Stimulated activated naive CD8-positive, alpha-beta T cell treated with anti-CD3 and anti-CD28 coated beads, Interleukin-15, Interleukin-2, amounts not matched to agents 100 ng/mL and 50 ng/mL, for 24 hours (primary cell): Measurements from ENCODE around the gene SLC1A6.
"Not testable (repeated sequence)": the region's sequence is repeated elsewhere in the genome, so short reads cannot be mapped to it uniquely, and the experiment has no call there.

Experiments used
- H3K27ac Mint-ChIP-seq: one replicate; pipeline ENCODE4 v1.8.0; 2021; ENCODE audit warnings: mild to moderate bottlenecking, mixed read lengths
- H3K27me3 Mint-ChIP-seq: one replicate; pipeline ENCODE4 v1.8.0; 2021; ENCODE audit warnings: mixed read lengths
- H3K36me3 Mint-ChIP-seq: one replicate; pipeline ENCODE4 v1.8.0; 2021; ENCODE audit warnings: low read depth, mixed read lengths
- H3K4me1 Mint-ChIP-seq: one replicate; pipeline ENCODE4 v1.8.0; 2021; ENCODE audit warnings: low read depth, mixed read lengths
- H3K4me3 Mint-ChIP-seq: one replicate; pipeline ENCODE4 v1.8.0; 2021; ENCODE audit warnings: mild to moderate bottlenecking, mixed read lengths
- H3K9me3 Mint-ChIP-seq: one replicate; pipeline ENCODE4 v1.8.0; 2021; ENCODE audit warnings: mixed read lengths

SLC1A6 gene

GRCh38 chr19:14977128-14977527, 2.5 kb downstream of the SLC1A6 start:
- H3K9me3 Mint-ChIP-seq, result no peaks in the 10 kb centered on the region
- H3K27me3 Mint-ChIP-seq, result peaks cover 56% of the 10 kb centered on the region
- no peak overlapping the region for H3K27ac Mint-ChIP-seq
- peaks cover 5% of the 10 kb centered on the region for H3K4me1 Mint-ChIP-seq
- H3K36me3 Mint-ChIP-seq, result no peaks in the 10 kb centered on the region
- H3K4me3 Mint-ChIP-seq, result no peak overlapping the region

- Mint-ChIP-seq H3K27me3 (peaks cover 42% of the 10 kb centered on the region), H3K9me3 (no peaks in the 10 kb centered on the region), H3K27ac (no peak overlapping the region), H3K4me3 (no peak overlapping the region), H3K36me3 (no peaks in the 10 kb centered on the region), H3K4me1 (no peaks in the 10 kb centered on the region)
Observed at GRCh38 chr19:14974488-14974887, 5.2 kb downstream of the SLC1A6 start.

- H3K9me3 Mint-ChIP-seq, result no peaks in the 10 kb centered on the region
- peaks cover 26% of the 10 kb centered on the region for H3K27me3 Mint-ChIP-seq
- no peak overlapping the region for H3K27ac Mint-ChIP-seq
- no peaks in the 10 kb centered on the region for H3K4me1 Mint-ChIP-seq
- no peak overlapping the region for H3K4me3 Mint-ChIP-seq
- no peaks in the 10 kb centered on the region for H3K36me3 Mint-ChIP-seq
Observed at GRCh38 chr19:14972676-14973075, 7.0 kb downstream of the SLC1A6 start.

- no peak overlapping the region for H3K27ac Mint-ChIP-seq
- H3K9me3 Mint-ChIP-seq, result no peaks in the 10 kb centered on the region
- H3K4me1 Mint-ChIP-seq, result no peaks in the 10 kb centered on the region
- no peaks in the 10 kb centered on the region for H3K36me3 Mint-ChIP-seq
- H3K4me3 Mint-ChIP-seq, result no peak overlapping the region
- H3K27me3 Mint-ChIP-seq, result peaks cover 18% of the 10 kb centered on the region
Observed at GRCh38 chr19:14971474-14971873, 8.2 kb downstream of the SLC1A6 start.

- no peaks in the 10 kb centered on the region for H3K9me3 Mint-ChIP-seq
- H3K36me3 Mint-ChIP-seq, result no peaks in the 10 kb centered on the region
- no peak overlapping the region for H3K27ac Mint-ChIP-seq
- no peak overlapping the region for H3K4me3 Mint-ChIP-seq
- no peaks in the 10 kb centered on the region for H3K4me1 Mint-ChIP-seq
- H3K27me3 Mint-ChIP-seq, result peaks cover 8% of the 10 kb centered on the region
Observed at GRCh38 chr19:14968247-14968646, 11.4 kb downstream of the SLC1A6 start.

GRCh38 chr19:14961956-14962685, 17.5 kb downstream of the SLC1A6 start:
- Mint-ChIP-seq H3K9me3 (peaks cover 18% of the 10 kb centered on the region), H3K4me1 (no peaks in the 10 kb centered on the region), H3K27ac (no peak overlapping the region), H3K27me3 (peaks cover 8% of the 10 kb centered on the region), H3K4me3 (no peak overlapping the region), H3K36me3 (no peaks in the 10 kb centered on the region)

- Mint-ChIP-seq H3K4me1 (no peaks in the 10 kb centered on the region), H3K9me3 (peaks cover 25% of the 10 kb centered on the region)
Observed at GRCh38 chr19:14959263-14959662, 20.4 kb downstream of the SLC1A6 start.

GRCh38 chr19:14957464-14957863, 22.2 kb downstream of the SLC1A6 start:
- H3K27ac Mint-ChIP-seq, result no peak overlapping the region
- H3K27me3 Mint-ChIP-seq, result peaks cover 8% of the 10 kb centered on the region
- H3K36me3 Mint-ChIP-seq, result no peaks in the 10 kb centered on the region
- H3K9me3 Mint-ChIP-seq, result peaks cover 22% of the 10 kb centered on the region
- no peak overlapping the region for H3K4me3 Mint-ChIP-seq
- H3K4me1 Mint-ChIP-seq, result no peaks in the 10 kb centered on the region

More at GRCh38 chr19:14959263-14959662, 20.4 kb downstream of the SLC1A6 start:
- Mint-ChIP-seq H3K27me3 (peaks cover 8% of the 10 kb centered on the region), H3K36me3 (no peaks in the 10 kb centered on the region), H3K27ac (no peak overlapping the region), H3K4me3 (no peak overlapping the region)

- Mint-ChIP-seq H3K36me3 (no peaks in the 10 kb centered on the region), H3K9me3 (peaks cover 13% of the 10 kb centered on the region), H3K27me3 (no peaks in the 10 kb centered on the region), H3K4me1 (no peaks in the 10 kb centered on the region), H3K27ac (no peak overlapping the region), H3K4me3 (no peak overlapping the region)
Observed at GRCh38 chr19:14954071-14954655, 25.5 kb downstream of the SLC1A6 start.

GRCh38 chr19:14952767-14953166, 26.9 kb downstream of the SLC1A6 start:
- Mint-ChIP-seq H3K36me3 (no peaks in the 10 kb centered on the region), H3K4me1 (no peaks in the 10 kb centered on the region), H3K9me3 (peaks cover 13% of the 10 kb centered on the region), H3K27me3 (no peaks in the 10 kb centered on the region), H3K4me3 (no peak overlapping the region), H3K27ac (no peak overlapping the region)

- no peaks in the 10 kb centered on the region for H3K36me3 Mint-ChIP-seq
- no peaks in the 10 kb centered on the region for H3K27me3 Mint-ChIP-seq
- H3K9me3 Mint-ChIP-seq, result peaks cover 3% of the 10 kb centered on the region
- H3K4me3 Mint-ChIP-seq, result no peak overlapping the region
- no peaks in the 10 kb centered on the region for H3K4me1 Mint-ChIP-seq
- H3K27ac Mint-ChIP-seq, result no peak overlapping the region
Observed at GRCh38 chr19:14950421-14950820, 29.2 kb downstream of the SLC1A6 start.

GRCh38 chr19:14949876-14950275, 29.8 kb downstream of the SLC1A6 start:
- H3K4me3 Mint-ChIP-seq, result no peak overlapping the region
- H3K36me3 Mint-ChIP-seq, result no peaks in the 10 kb centered on the region
- H3K9me3 Mint-ChIP-seq, result peaks cover under 1% of the 10 kb centered on the region
- H3K27ac Mint-ChIP-seq, result no peak overlapping the region
- H3K27me3 Mint-ChIP-seq, result no peaks in the 10 kb centered on the region
- peaks cover 2% of the 10 kb centered on the region for H3K4me1 Mint-ChIP-seq

- H3K4me1 Mint-ChIP-seq, H3K27ac Mint-ChIP-seq, H3K27me3 Mint-ChIP-seq, H3K4me3 Mint-ChIP-seq, H3K36me3 Mint-ChIP-seq, H3K9me3 Mint-ChIP-seq: not testable (repeated sequence)
Observed at GRCh38 chr19:14949413-14949812, 30.3 kb downstream of the SLC1A6 start.

- no peaks in the 10 kb centered on the region for H3K9me3 Mint-ChIP-seq
Observed at GRCh38 chr19:14944456-14944855, 35.2 kb downstream of the SLC1A6 start.

GRCh38 chr19:14943601-14944000, 36.1 kb downstream of the SLC1A6 start:
- Mint-ChIP-seq H3K27ac (no peak overlapping the region), H3K27me3 (no peaks in the 10 kb centered on the region), H3K4me1 (peaks cover 14% of the 10 kb centered on the region), H3K9me3 (no peaks in the 10 kb centered on the region), H3K4me3 (no peak overlapping the region), H3K36me3 (no peaks in the 10 kb centered on the region)

More at GRCh38 chr19:14944456-14944855, 35.2 kb downstream of the SLC1A6 start:
- no peaks in the 10 kb centered on the region for H3K27me3 Mint-ChIP-seq
- H3K4me3 Mint-ChIP-seq, result no peak overlapping the region
- no peaks in the 10 kb centered on the region for H3K36me3 Mint-ChIP-seq
- H3K27ac Mint-ChIP-seq, result no peak overlapping the region
- peaks cover 14% of the 10 kb centered on the region for H3K4me1 Mint-ChIP-seq

GRCh38 chr19:14941189-14941588, 38.5 kb downstream of the SLC1A6 start, which contains the start of gene OR7C2:
Gene OR7C2, plus strand, starts transcription at chr19:14941489. Its CDS starts 0 bp downstream, at chr19:14941489.
- Mint-ChIP-seq H3K36me3 (no peaks in the 10 kb centered on the region), H3K4me1 (peaks cover 14% of the 10 kb centered on the region), H3K4me3 (no peak within 1 kb of the TSS), H3K27me3 (peaks cover 2% of the 10 kb centered on the region), H3K9me3 (no peaks in the 10 kb centered on the region), H3K27ac (no peak within 1 kb of the TSS)
